CD4-positive, alpha-beta memory T cell (primary cell): ENCODE measurements around the gene DYRK2. TPM values are rescaled to one million over a fixed set of nuclear protein-coding genes. Genes with fewer than 3 reads are reported as not detected.

Experiments used
- CTCF ChIA-PET: fragments of 350-600 bp; sonication (Branson Sonifier 250); formaldehyde crosslinking; loops from one replicate; lab custom pipeline; 2021; ENCODE audit warnings: inconsistent platforms; ENCODE audit not compliant: partially characterized antibody; lab: Charles Lee
- POLR2A ChIA-PET: fragments of 350-600 bp; sonication (Branson Sonifier 250); formaldehyde crosslinking; loops from one replicate; lab custom pipeline; 2021; ENCODE audit not compliant: partially characterized antibody; lab: Charles Lee
- DNase-seq, 5 donors: peaks; one replicate each; pipeline versions ENCODE4 v3.0.0 to v3.0.0-alpha.2; 2020 to 2022; ENCODE audit warnings: mixed read lengths in 1 of 5
- H3K27ac ChIP-seq: one replicate; pipeline ENCODE4 v1.7.0; 2013; ENCODE audit warnings: low read depth, low read length
- H3K27me3 ChIP-seq: 2 replicates; pipeline ENCODE4 v1.7.0; 2013; ENCODE audit warnings: mild to moderate bottlenecking, low read length, moderate library complexity; ENCODE audit not compliant: insufficient read depth
- H3K36me3 ChIP-seq: 2 replicates; pipeline ENCODE4 v1.7.0; 2013; ENCODE audit warnings: mild to moderate bottlenecking, low read length, moderate library complexity; ENCODE audit not compliant: insufficient read depth
- H3K4me1 ChIP-seq: 2 replicates; pipeline ENCODE4 v1.7.0; 2013; ENCODE audit warnings: mild to moderate bottlenecking, low read length, moderate library complexity; ENCODE audit not compliant: insufficient read depth
- H3K4me3 ChIP-seq, 2 donors: one replicate each; pipeline ENCODE4 v1.7.0; 2013; ENCODE audit warnings: low read length in 2 of 2, mild to moderate bottlenecking in 1 of 2
- H3K9me3 ChIP-seq, 2 donors: one replicate each; pipeline ENCODE4 v1.7.0; 2013; ENCODE audit warnings: low read length in 2 of 2, control low read depth in 1 of 2; ENCODE audit not compliant: control insufficient read depth in 1 of 2
- H3K27ac Mint-ChIP-seq, 7 donors: one replicate each; pipeline ENCODE4 v1.8.0; 2020 to 2021; ENCODE audit warnings: mixed read lengths in 7 of 7, mild to moderate bottlenecking in 6 of 7, inconsistent platforms in 3 of 7, moderate library complexity in 3 of 7
- H3K27me3 Mint-ChIP-seq, 2 donors: one replicate each; pipeline ENCODE4 v1.8.0; 2020 to 2021; ENCODE audit warnings: mixed read lengths in 2 of 2
- H3K36me3 Mint-ChIP-seq, 2 donors: one replicate each; pipeline ENCODE4 v1.8.0; 2020 to 2021; ENCODE audit warnings: mixed read lengths in 2 of 2, inconsistent platforms in 1 of 2, mild to moderate bottlenecking in 1 of 2
- H3K4me1 Mint-ChIP-seq, 4 donors: one replicate each; pipeline ENCODE4 v1.8.0; 2020 to 2021; ENCODE audit warnings: mixed read lengths in 4 of 4, mild to moderate bottlenecking in 1 of 4
- H3K4me3 Mint-ChIP-seq, 8 donors: one replicate each; pipeline ENCODE4 v1.8.0; 2020 to 2021; ENCODE audit warnings: mixed read lengths in 8 of 8, mild to moderate bottlenecking in 7 of 8, moderate library complexity in 6 of 8, inconsistent platforms in 3 of 8
- H3K9me3 Mint-ChIP-seq, 8 donors: one replicate each; pipeline ENCODE4 v1.8.0; 2020 to 2021; ENCODE audit warnings: mixed read lengths in 8 of 8, mild to moderate bottlenecking in 5 of 8, inconsistent platforms in 3 of 8, moderate library complexity in 1 of 8
- intact Hi-C: fragments of 100-400 bp; cut with micrococcal nuclease; formaldehyde crosslinking; loops from one replicate; pipeline ENCODE4 v1.15.1; 2023
- polyA plus RNA-seq, 2 donors: library from polyadenylated mRNA; unstranded; fragments of 300-500 nt; fragmentation: Illumina TruSeq; gene quantifications; one replicate each; pipeline ENCODE4 v1.2.3, GENCODE V29; 2021
- total RNA-seq, 2 experiments: library from RNA; stranded (reverse); gene quantifications; one replicate each; pipeline ENCODE4 v1.2.3, GENCODE V29; 2021

The DYRK2 gene
- total and polyA plus RNA-seq, 4 experiments from 2014 or later = 30.8 to 170 (median 123) TPM

DNA sequence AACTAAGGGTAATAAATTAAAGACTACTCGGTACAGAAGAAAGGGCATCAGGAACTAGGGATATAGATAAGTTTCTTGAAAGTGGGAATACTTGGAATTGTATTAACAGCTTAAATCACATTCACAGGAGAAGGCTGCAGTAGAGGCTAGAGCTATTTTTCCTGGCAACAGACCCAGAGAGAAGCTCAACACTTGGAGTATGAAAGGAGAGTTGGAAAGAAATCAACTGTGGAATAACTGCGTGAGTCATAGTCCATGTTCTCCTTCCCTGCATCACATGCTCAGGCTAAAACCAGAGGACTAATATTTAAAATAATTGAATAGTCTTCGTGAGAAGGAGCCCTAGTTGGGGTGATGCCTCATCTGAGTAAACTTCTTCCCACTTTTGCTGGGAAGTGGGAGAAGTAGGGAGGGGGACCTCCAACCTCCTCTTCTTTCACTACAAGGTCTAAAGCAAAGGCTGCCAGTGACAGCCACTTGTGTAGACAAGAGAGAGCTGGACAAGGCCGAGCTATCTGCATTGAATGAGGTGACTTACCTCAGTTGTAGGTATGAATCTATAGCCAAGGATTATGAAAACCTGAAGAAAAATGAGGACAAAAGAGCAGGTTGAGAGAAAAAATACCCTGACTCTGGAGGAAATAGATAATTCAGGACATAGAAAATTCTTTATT, 32.7 kb downstream of the DYRK2 start:
- peaks cover 0 to 3% (median 0%) of the 10 kb centered on the region in 8 donors for H3K9me3 Mint-ChIP-seq
- no peaks in the 10 kb centered on the region for H3K27me3 ChIP-seq
- H3K36me3 Mint-ChIP-seq = peaks cover 19 to 34% of the 10 kb centered on the region in 2 donors
- no peak overlapping the region for H3K4me3 ChIP-seq
- no peaks in the 10 kb centered on the region for H3K27me3 Mint-ChIP-seq
- intact Hi-C loops = no loop called here
- H3K27ac ChIP-seq = no peak overlapping the region
- peaks cover 11 to 25% (median 19%) of the 10 kb centered on the region in 4 donors for H3K4me1 Mint-ChIP-seq
- no peak for DNase-seq
- CTCF ChIA-PET = interaction anchor here (0.8 to 1.4 kb wide), 2 partner anchors 15 to 325 kb away, joined by 3 read pairs; no protein-coding TSS in a partner anchor
- H3K9me3 ChIP-seq = no peaks in the 10 kb centered on the region
- POLR2A ChIA-PET = no interaction called here
- no peaks in the 10 kb centered on the region for H3K36me3 ChIP-seq
- H3K27ac Mint-ChIP-seq = peak overlapping the region in 1 of 7 donors; percentile 81
- peaks cover 10% of the 10 kb centered on the region for H3K4me1 ChIP-seq
- no peak overlapping the region for H3K4me3 Mint-ChIP-seq

DNA sequence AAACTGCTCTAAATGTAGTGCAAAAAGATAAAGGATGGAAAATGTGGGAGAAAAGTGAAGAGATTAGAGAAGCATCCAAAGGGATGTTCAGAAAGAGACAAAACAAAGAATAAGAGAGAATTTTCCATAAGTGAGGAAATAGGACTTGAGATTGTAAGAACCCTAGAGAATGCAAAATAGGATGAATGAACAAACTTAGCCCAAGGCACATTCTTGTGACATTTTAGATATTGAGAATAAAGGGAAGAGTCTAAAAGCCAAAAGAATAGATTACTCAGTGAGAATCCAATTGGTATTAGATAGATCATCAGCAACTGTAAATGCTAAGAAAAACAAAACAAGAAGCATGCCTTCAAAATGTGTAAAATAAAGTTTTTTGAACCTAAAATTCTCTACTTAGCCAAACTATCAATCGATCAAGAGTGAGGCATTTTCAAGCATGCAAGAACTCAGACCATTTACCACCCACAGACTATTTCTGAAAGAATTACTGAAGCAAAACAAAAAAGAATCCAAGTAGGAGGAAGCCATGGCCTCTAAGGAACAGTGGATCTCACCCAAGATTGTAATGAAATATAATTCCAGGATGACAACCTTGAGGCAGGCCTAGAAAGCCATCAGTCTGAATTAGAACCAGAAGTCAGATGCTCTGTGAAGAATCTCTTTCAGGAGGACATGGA, 33.5 kb downstream of the DYRK2 start:
- H3K4me3 Mint-ChIP-seq = no peak overlapping the region
- ChIA-PET CTCF (no interaction called here), POLR2A (no interaction called here)
- peaks cover 0 to 3% (median 0%) of the 10 kb centered on the region in 8 donors for H3K9me3 Mint-ChIP-seq
- no peak for DNase-seq
- peak overlapping the region in 2 of 7 donors; percentile 5 to 25 for H3K27ac Mint-ChIP-seq
- Histone ChIP-seq H3K36me3 (no peaks in the 10 kb centered on the region), H3K27me3 (no peaks in the 10 kb centered on the region), H3K4me1 (peaks cover 10% of the 10 kb centered on the region), H3K9me3 (no peaks in the 10 kb centered on the region), H3K27ac (no peak overlapping the region), H3K4me3 (no peak overlapping the region)
- peaks cover 9 to 20% (median 17%) of the 10 kb centered on the region in 4 donors for H3K4me1 Mint-ChIP-seq
- H3K27me3 Mint-ChIP-seq = no peaks in the 10 kb centered on the region
- intact Hi-C loops = no loop called here
- H3K36me3 Mint-ChIP-seq = peaks cover 21 to 31% of the 10 kb centered on the region in 2 donors

DNA sequence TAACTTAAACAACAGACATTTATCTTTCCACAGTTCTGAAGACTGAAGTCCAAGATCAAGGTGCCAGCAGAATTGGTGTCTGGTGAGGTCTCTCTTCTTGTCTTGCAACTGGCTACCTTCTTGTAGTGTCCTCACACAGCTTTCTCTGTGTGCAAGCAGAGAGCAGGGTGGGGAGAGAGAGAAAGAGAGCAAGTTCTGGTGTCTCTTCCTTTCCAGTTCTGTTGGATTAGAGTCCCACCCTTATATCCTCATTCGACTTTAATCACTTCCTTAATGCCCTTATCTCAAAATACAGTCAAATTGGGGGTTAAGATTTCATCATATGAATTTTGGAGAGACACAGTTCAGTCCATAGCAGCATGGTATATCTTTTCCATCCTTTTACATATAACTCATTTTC, 40.8 kb downstream of the DYRK2 start:
- Histone ChIP-seq H3K27me3 (no peaks in the 10 kb centered on the region), H3K4me3 (no peak overlapping the region), H3K36me3 (no peaks in the 10 kb centered on the region), H3K9me3 (no peaks in the 10 kb centered on the region), H3K4me1 (no peaks in the 10 kb centered on the region), H3K27ac (no peak overlapping the region)
- ChIA-PET POLR2A (no interaction called here), CTCF (no interaction called here)
- no peak for DNase-seq
- Mint-ChIP-seq H3K4me3 (no peak overlapping the region), H3K4me1 (peaks cover 4 to 8% (median 5%) of the 10 kb centered on the region in 4 donors), H3K27me3 (no peaks in the 10 kb centered on the region), H3K36me3 (peaks cover 14 to 31% of the 10 kb centered on the region in 2 donors), H3K9me3 (peaks cover 0 to 4% (median 1%) of the 10 kb centered on the region in 8 donors), H3K27ac (no peak overlapping the region)
- intact Hi-C loops = no loop called here

DNA sequence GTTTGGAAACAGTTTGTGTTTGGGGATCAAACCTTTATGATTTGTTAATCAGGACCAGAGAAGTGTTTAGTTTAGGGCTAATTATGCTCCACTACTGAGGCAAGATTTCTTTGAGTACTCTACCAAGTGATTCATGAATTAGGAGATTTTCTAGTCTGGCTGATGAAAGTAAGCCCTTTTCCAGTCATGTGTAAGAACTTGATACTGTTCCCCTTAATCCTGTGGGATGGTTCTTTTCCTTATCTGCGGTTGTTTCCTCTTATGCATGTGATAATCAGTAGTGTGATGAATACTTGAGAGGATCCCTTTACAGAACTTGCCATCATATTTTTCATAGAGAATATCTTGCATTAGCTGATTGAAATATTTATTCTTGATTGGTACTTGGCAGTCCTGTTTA, 42.1 kb downstream of the DYRK2 start:
- H3K27ac ChIP-seq = no peak overlapping the region
- H3K27me3 Mint-ChIP-seq = peaks cover 0 to 2% of the 10 kb centered on the region in 2 donors
- no peak for DNase-seq
- H3K36me3 Mint-ChIP-seq = peaks cover 12 to 29% of the 10 kb centered on the region in 2 donors
- no peak overlapping the region for H3K4me3 Mint-ChIP-seq
- no peaks in the 10 kb centered on the region for H3K36me3 ChIP-seq
- H3K27ac Mint-ChIP-seq = no peak overlapping the region
- no peak overlapping the region for H3K4me3 ChIP-seq
- no peaks in the 10 kb centered on the region for H3K27me3 ChIP-seq
- intact Hi-C loops = loop anchor here (10.0 kb wide), 1 partner anchor 114 kb away; no protein-coding TSS in a partner anchor
- H3K4me1 ChIP-seq = peaks cover 4% of the 10 kb centered on the region
- H3K9me3 Mint-ChIP-seq = peaks cover 0 to 4% (median 1%) of the 10 kb centered on the region in 8 donors
- CTCF ChIA-PET = no interaction called here
- POLR2A ChIA-PET = no interaction called here
- H3K4me1 Mint-ChIP-seq = peaks cover 7 to 21% (median 13%) of the 10 kb centered on the region in 4 donors
- no peaks in the 10 kb centered on the region for H3K9me3 ChIP-seq

DNA sequence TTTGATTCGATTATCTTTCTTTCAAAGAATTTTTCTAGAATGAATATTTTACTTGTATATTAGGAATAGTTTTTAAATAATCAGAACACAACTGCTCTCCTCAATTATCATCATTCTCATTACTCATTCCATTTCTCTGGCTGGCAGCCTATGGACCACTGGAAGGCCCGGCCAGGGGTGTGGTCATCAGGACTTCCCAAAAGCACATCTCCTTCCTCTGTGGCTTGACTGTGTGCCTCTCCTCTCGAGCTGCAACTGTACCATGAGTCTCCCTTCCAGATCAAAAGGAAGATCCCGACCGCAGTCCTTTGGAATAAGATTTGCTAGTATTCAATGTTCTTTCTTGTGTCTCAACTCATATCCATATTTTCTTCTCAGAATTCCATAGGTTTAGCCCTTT, 42.7 kb downstream of the DYRK2 start:
- H3K27me3 Mint-ChIP-seq = peaks cover 0 to 2% of the 10 kb centered on the region in 2 donors
- Histone ChIP-seq H3K4me3 (no peak overlapping the region), H3K9me3 (no peaks in the 10 kb centered on the region), H3K27me3 (no peaks in the 10 kb centered on the region), H3K4me1 (peaks cover 8% of the 10 kb centered on the region), H3K27ac (no peak overlapping the region), H3K36me3 (no peaks in the 10 kb centered on the region)
- CTCF ChIA-PET = no interaction called here
- H3K9me3 Mint-ChIP-seq = peaks cover 0 to 4% (median 1%) of the 10 kb centered on the region in 8 donors
- intact Hi-C loops = loop anchor here (10.0 kb wide), 1 partner anchor 114 kb away; no protein-coding TSS in a partner anchor
- POLR2A ChIA-PET = no interaction called here
- no peak for DNase-seq
- H3K4me3 Mint-ChIP-seq = no peak overlapping the region
- H3K27ac Mint-ChIP-seq = no peak overlapping the region
- H3K4me1 Mint-ChIP-seq = peaks cover 10 to 26% (median 18%) of the 10 kb centered on the region in 4 donors
- H3K36me3 Mint-ChIP-seq = peaks cover 12 to 29% of the 10 kb centered on the region in 2 donors

DNA sequence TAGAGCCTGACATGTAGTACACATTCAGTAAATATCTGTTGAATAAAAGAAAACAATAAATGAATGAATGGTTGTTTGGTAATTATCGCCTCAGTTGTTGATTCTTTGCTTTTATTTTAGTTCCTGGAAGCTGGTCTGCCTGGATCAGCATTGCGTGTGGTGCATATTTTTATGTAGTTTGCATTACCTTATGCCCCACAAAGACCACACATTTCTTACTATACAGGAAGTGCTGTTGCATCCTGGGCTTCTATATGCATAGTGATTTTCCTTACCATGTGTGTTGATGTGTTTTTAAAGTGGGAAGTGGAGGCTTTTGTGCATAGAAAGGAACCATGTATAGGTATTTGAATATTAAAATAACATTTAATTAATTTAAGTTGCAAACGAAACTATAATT, 43.6 kb downstream of the DYRK2 start:
- no peak for DNase-seq
- peaks cover 17% of the 10 kb centered on the region for H3K4me1 ChIP-seq
- no peak overlapping the region for H3K27ac ChIP-seq
- no peak overlapping the region for H3K4me3 Mint-ChIP-seq
- no peaks in the 10 kb centered on the region for H3K27me3 ChIP-seq
- H3K9me3 Mint-ChIP-seq = peaks cover 0 to 4% (median 1%) of the 10 kb centered on the region in 8 donors
- ChIA-PET POLR2A (no interaction called here), CTCF (no interaction called here)
- intact Hi-C loops = loop anchor here (10.0 kb wide), 1 partner anchor 113 kb away; no protein-coding TSS in a partner anchor
- H3K27ac Mint-ChIP-seq = peak overlapping the region in 1 of 7 donors; percentile 30
- no peaks in the 10 kb centered on the region for H3K9me3 ChIP-seq
- no peaks in the 10 kb centered on the region for H3K36me3 ChIP-seq
- H3K27me3 Mint-ChIP-seq = peaks cover 0 to 2% of the 10 kb centered on the region in 2 donors
- H3K36me3 Mint-ChIP-seq = peaks cover 10 to 29% of the 10 kb centered on the region in 2 donors
- H3K4me3 ChIP-seq = no peak overlapping the region
- H3K4me1 Mint-ChIP-seq = peaks cover 17 to 36% (median 26%) of the 10 kb centered on the region in 4 donors

DNA sequence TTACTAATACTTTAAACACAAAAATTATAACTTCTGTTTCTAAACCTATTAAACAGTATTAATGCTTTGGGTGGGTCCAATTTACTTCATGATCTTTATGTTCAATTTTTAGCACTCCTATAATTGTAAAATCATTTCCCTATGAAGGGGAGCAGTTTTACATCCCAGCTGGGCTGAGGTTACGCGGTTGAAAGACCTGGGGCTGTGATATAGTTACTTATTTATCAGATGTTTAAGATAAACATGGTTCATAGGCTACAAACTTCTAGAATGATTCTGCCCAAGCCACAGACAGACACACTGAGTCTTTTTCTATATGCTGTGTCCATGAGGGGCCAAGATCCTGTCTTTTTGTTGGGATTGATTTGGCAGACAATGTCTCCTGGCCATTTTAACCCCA, 44.4 kb downstream of the DYRK2 start:
- Mint-ChIP-seq H3K4me1 (peaks cover 23 to 44% (median 34%) of the 10 kb centered on the region in 4 donors), H3K36me3 (peaks cover 6 to 21% of the 10 kb centered on the region in 2 donors), H3K27me3 (peaks cover 0 to 2% of the 10 kb centered on the region in 2 donors), H3K9me3 (peaks cover 0 to 3% (median 0%) of the 10 kb centered on the region in 8 donors), H3K27ac (peak overlapping the region in 1 of 7 donors; percentile 12), H3K4me3 (no peak overlapping the region)
- Histone ChIP-seq H3K27ac (no peak overlapping the region), H3K27me3 (no peaks in the 10 kb centered on the region), H3K4me3 (no peak overlapping the region), H3K4me1 (peaks cover 25% of the 10 kb centered on the region), H3K9me3 (no peaks in the 10 kb centered on the region), H3K36me3 (no peaks in the 10 kb centered on the region)
- ChIA-PET CTCF (no interaction called here), POLR2A (no interaction called here)
- no peak for DNase-seq
- intact Hi-C loops = loop anchor here (10.0 kb wide), 1 partner anchor 112 kb away; no protein-coding TSS in a partner anchor
